HUES48 (cell line): ENCODE data around the gene IGLL1.
"Not testable (repeated sequence)": the region's sequence is repeated elsewhere in the genome, so short reads cannot be mapped to it uniquely, and the experiment has no call there.

Source experiments
- H3K27ac ChIP-seq: one replicate; pipeline ENCODE4 v1.7.0; 2013; ENCODE audit warnings: low read depth, low read length, inconsistent platforms
- H3K27me3 ChIP-seq: 2 replicates; pipeline ENCODE4 v1.6.1; 2013; ENCODE audit warnings: mild to moderate bottlenecking, low read length; ENCODE audit not compliant: control insufficient read depth, insufficient read depth
- H3K36me3 ChIP-seq: 2 replicates; pipeline ENCODE4 v1.6.1; 2013; ENCODE audit warnings: low read length; ENCODE audit not compliant: control insufficient read depth, insufficient read depth
- H3K4me1 ChIP-seq: 2 replicates; pipeline ENCODE4 v1.6.1; 2013; ENCODE audit warnings: mild to moderate bottlenecking, low read length; ENCODE audit not compliant: control insufficient read depth, insufficient read depth
- H3K4me3 ChIP-seq: 2 replicates; pipeline ENCODE4 v1.5.1; 2013; ENCODE audit warnings: mild to moderate bottlenecking, low read depth, low read length
- H3K9ac ChIP-seq: 2 replicates; pipeline ENCODE4 v1.6.1; 2013; ENCODE audit warnings: mild to moderate bottlenecking, low read depth, low read length, moderate library complexity
- H3K9me3 ChIP-seq: 2 replicates; pipeline ENCODE4 v1.6.1; 2013; ENCODE audit warnings: low read length; ENCODE audit not compliant: control insufficient read depth, insufficient read depth

IGLL1 gene

DNA sequence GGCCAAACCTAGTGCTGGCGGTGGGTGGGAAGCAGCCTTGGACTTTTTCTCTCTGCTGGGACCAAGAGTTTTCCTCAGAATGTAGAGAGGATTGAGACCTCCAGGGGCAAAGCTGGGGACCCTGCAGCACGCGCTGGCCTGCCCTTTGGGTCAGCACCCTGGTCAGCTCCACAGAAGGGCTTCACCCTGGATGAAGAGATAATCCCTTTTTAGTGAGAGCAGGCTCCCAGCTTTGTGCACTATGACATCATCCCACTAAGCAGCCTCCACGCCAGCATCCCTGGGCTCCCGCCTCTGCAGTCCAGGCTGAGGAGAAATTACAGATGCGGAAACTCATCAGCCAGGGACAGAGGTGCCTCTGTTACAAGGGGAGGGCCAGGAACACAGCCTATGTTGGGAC, 28.5 kb upstream of the IGLL1 start:
- no peaks in the 10 kb centered on the region for H3K27me3 ChIP-seq
- H3K36me3 ChIP-seq, result no peaks in the 10 kb centered on the region
- no peaks in the 10 kb centered on the region for H3K9me3 ChIP-seq
- no peaks in the 10 kb centered on the region for H3K4me1 ChIP-seq
- no peak overlapping the region for H3K4me3 ChIP-seq
- no peak overlapping the region for H3K9ac ChIP-seq
- no peak overlapping the region for H3K27ac ChIP-seq

- no peaks in the 10 kb centered on the region for H3K36me3 ChIP-seq
- H3K4me3 ChIP-seq, result no peak overlapping the region
- no peak overlapping the region for H3K27ac ChIP-seq
- H3K4me1 ChIP-seq, result no peaks in the 10 kb centered on the region
- no peaks in the 10 kb centered on the region for H3K27me3 ChIP-seq
- no peak overlapping the region for H3K9ac ChIP-seq
- H3K9me3 ChIP-seq, result no peaks in the 10 kb centered on the region
Observed at GRCh38 chr22:23606204-23607131, 26.4 kb upstream of the IGLL1 start.

DNA sequence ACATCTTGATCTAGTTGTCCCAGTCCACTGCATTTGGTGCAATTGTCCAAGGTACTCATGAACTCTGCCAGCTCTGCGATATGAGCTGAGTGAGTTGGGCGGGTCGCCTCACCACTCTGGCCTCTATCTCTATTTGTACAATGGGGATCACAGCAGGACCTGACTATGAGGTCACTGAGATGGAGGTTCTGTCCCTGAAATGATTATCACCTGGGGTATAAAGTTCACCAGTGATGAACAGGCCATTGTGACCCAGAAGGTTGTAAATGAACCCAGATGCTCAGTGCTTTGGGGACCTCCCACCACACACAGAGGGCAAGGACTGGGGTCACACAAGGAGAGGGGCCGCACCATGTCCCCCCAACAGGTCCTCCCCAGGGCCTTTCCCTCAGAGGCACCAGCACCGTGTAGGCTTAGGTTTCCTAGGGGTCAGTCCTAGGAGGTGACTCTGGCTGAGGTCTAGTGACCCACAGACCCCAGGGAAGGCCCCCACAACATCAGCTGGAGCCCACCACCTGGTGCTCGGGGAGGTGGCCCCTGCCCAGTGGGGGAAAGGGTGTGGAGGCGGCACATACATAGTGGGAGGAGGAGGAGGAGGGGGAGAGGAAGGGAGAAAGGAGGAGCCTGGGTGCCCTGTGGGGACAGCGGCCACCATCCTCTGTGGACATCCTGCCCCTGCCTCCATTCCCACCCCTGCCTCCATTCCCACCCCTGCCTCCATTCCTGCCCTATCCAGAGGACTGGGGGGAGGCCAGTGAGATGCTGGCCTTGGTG, 25.0 kb upstream of the IGLL1 start:
- Histone ChIP-seq H3K27ac (no peak overlapping the region), H3K9me3 (no peaks in the 10 kb centered on the region), H3K27me3 (no peaks in the 10 kb centered on the region), H3K4me1 (no peaks in the 10 kb centered on the region), H3K9ac (no peak overlapping the region), H3K36me3 (no peaks in the 10 kb centered on the region), H3K4me3 (no peak overlapping the region)

DNA sequence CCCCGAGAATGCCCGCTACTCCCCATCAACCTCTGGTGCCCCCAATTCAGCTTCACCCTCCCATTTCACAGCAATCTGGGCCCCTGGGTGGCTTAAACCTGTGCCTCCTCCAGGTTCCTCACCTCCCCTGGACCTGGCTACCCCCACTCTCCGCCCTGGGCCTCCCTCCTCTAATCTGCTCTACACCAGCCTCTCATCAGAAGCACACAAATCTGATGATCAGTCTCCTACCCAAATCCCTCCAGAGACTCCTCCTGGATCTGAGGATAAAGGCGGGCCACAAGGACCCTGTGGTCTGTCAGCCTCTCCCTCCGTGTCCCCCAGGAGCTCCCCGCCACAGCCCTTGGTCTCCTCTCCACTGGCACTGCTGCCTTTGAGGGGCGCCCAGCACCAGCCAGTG, 23.2 kb upstream of the IGLL1 start:
- Histone ChIP-seq H3K27me3 (no peaks in the 10 kb centered on the region), H3K27ac (no peak overlapping the region), H3K9ac (no peak overlapping the region), H3K36me3 (no peaks in the 10 kb centered on the region), H3K4me3 (no peak overlapping the region), H3K9me3 (no peaks in the 10 kb centered on the region), H3K4me1 (no peaks in the 10 kb centered on the region)

GRCh38 chr22:23598805-23599518, 18.9 kb upstream of the IGLL1 start:
- no peak overlapping the region for H3K4me3 ChIP-seq
- H3K36me3 ChIP-seq, result no peaks in the 10 kb centered on the region
- H3K27ac ChIP-seq, result no peak overlapping the region
- H3K9ac ChIP-seq, result no peak overlapping the region
- no peaks in the 10 kb centered on the region for H3K4me1 ChIP-seq
- H3K9me3 ChIP-seq, result no peaks in the 10 kb centered on the region
- H3K27me3 ChIP-seq, result no peaks in the 10 kb centered on the region

- H3K9me3 ChIP-seq, H3K9ac ChIP-seq, H3K4me3 ChIP-seq, H3K36me3 ChIP-seq, H3K27me3 ChIP-seq, H3K27ac ChIP-seq, H3K4me1 ChIP-seq: not testable (repeated sequence)
Observed at GRCh38 chr22:23597576-23598268, 17.6 kb upstream of the IGLL1 start.

DNA sequence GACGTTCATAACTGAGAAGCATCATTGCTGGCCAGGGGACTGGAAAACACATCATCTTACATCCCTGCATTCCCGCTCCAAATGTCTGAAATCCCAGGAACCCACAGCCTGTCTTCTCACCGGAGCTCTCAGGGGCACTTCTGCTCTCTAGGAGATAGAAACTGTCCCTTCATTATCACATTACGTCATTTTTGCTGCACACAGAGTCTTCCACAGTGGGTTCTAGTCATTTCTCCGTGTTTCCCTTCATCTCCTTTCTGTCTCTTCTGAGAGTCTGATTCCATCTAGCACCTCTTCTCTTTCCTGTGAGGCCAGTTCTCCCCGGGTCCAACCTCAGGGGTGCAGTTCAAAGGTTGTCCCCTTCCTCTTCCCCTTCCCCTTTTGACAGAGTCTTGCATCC, 15.8 kb upstream of the IGLL1 start:
- H3K4me3 ChIP-seq, H3K9me3 ChIP-seq, H3K27me3 ChIP-seq, H3K9ac ChIP-seq, H3K27ac ChIP-seq, H3K4me1 ChIP-seq, H3K36me3 ChIP-seq: not testable (repeated sequence)

DNA sequence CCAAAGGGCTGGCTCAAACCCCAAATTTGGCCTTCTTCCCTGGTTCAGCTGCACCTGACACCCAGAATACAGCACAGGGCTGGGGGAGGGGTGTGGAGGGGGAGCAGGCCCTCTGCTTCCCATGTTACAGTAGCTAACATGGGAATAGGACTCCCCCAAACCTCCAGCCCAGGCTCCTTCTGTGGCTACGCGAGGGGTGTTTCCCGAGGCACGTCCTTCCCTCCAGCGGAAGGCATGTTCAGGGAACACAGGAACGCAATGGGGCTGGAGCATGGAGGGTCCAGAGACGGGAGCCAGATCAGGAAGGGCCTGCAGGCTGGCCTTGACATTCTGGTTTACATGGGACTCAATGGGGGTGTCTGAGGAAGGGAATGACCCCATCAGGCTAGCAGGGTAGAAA, 11.8 kb upstream of the IGLL1 start:
- Histone ChIP-seq H3K4me3 (no peak overlapping the region), H3K9me3 (no peaks in the 10 kb centered on the region), H3K27ac (no peak overlapping the region), H3K4me1 (peaks cover 8% of the 10 kb centered on the region), H3K36me3 (no peaks in the 10 kb centered on the region), H3K9ac (no peak overlapping the region), H3K27me3 (no peaks in the 10 kb centered on the region)

- Histone ChIP-seq H3K27ac (no peak overlapping the region), H3K27me3 (no peaks in the 10 kb centered on the region), H3K9me3 (no peaks in the 10 kb centered on the region), H3K36me3 (no peaks in the 10 kb centered on the region), H3K4me3 (no peak overlapping the region), H3K9ac (no peak overlapping the region), H3K4me1 (peaks cover 8% of the 10 kb centered on the region)
Observed at GRCh38 chr22:23591201-23591791, 11.2 kb upstream of the IGLL1 start.

DNA sequence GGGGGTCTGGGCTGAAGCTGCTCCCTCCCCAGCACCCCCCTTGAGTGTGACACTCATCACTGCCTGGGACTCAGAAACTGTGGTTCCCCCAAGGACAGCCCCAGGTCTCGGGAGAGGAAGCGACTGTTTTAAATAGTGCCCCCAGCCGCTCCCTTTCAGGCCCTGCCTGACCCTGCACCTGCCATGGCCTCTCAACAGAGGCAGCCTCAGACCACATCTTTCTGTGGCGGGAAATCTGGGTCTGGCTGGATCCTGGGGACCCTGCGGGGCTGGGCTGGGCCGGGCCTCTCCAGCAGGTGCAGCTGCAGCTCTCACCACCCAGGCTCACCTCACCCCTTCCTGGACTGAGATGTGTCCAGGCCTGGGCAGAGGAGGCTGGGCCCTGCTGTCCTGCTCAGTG, 3.7 kb upstream of the IGLL1 start:
- no peak overlapping the region for H3K4me3 ChIP-seq
- no peak overlapping the region for H3K9ac ChIP-seq
- H3K36me3 ChIP-seq, result no peaks in the 10 kb centered on the region
- no peak overlapping the region for H3K27ac ChIP-seq
- H3K27me3 ChIP-seq, result no peaks in the 10 kb centered on the region
- H3K4me1 ChIP-seq, result no peaks in the 10 kb centered on the region
- no peaks in the 10 kb centered on the region for H3K9me3 ChIP-seq
